ENCODE results near the gene TATDN2.
"Not testable (repeated sequence)": the region's sequence is repeated elsewhere in the genome, so short reads cannot be mapped to it uniquely, and the experiment has no call there.

TATDN2 gene

GRCh38 chr3:10235551-10235950 lies 12.7 kb upstream of the TATDN2 start:
- no peak for FAIRE-seq

- no peak for FAIRE-seq
Observed at GRCh38 chr3:10238345-10239183, 9.7 kb upstream of the TATDN2 start.

- FAIRE-seq = no peak
Observed at GRCh38 chr3:10240799-10241198, 7.5 kb upstream of the TATDN2 start.

- no peak for FAIRE-seq
Observed at GRCh38 chr3:10242182-10243065, 5.8 kb upstream of the TATDN2 start.

GRCh38 chr3:10244009-10244408 lies 4.2 kb upstream of the TATDN2 start:
- no peak for FAIRE-seq

GRCh38 chr3:10245081-10245712 lies 3.1 kb upstream of the TATDN2 start:
- no peak for FAIRE-seq

- FAIRE-seq = no peak
Observed at GRCh38 chr3:10247679-10248183, 528 bp upstream of the TATDN2 start.

GRCh38 chr3:10248984-10249748 lies 907 bp downstream of the TATDN2 start:
- no peak for FAIRE-seq

GRCh38 chr3:10249833-10250232 lies 1.6 kb downstream of the TATDN2 start:
- FAIRE-seq = no peak

- FAIRE-seq = no peak
Observed at GRCh38 chr3:10251006-10251405, 2.7 kb downstream of the TATDN2 start.

GRCh38 chr3:10253731-10254130 lies 5.5 kb downstream of the TATDN2 start:
- FAIRE-seq = no peak

- FAIRE-seq = no peak
Observed at GRCh38 chr3:10255835-10256234, 7.6 kb downstream of the TATDN2 start.

GRCh38 chr3:10259036-10259435 lies 10.8 kb downstream of the TATDN2 start:
- no peak for FAIRE-seq

- FAIRE-seq = no peak
Observed at GRCh38 chr3:10259798-10260197, 11.5 kb downstream of the TATDN2 start.

- no peak for FAIRE-seq
Observed at GRCh38 chr3:10260211-10260701, 12.0 kb downstream of the TATDN2 start.

GRCh38 chr3:10262027-10262426 lies 13.8 kb downstream of the TATDN2 start:
- no peak for FAIRE-seq

GRCh38 chr3:10263646-10264363 lies 15.5 kb downstream of the TATDN2 start:
- FAIRE-seq = no peak

- no peak for FAIRE-seq
Observed at GRCh38 chr3:10265833-10266232, 17.6 kb downstream of the TATDN2 start.

- FAIRE-seq = not testable (repeated sequence)
Observed at GRCh38 chr3:10266936-10267335, 18.7 kb downstream of the TATDN2 start.

GRCh38 chr3:10268116-10268515 lies 19.9 kb downstream of the TATDN2 start:
- FAIRE-seq = no peak

GRCh38 chr3:10268930-10269329 lies 20.7 kb downstream of the TATDN2 start:
- no peak for FAIRE-seq

GRCh38 chr3:10269443-10269842 lies 21.2 kb downstream of the TATDN2 start:
- FAIRE-seq = no peak
